ENCODE results near the gene ARRB1. TPM values are rescaled to one million over a fixed set of nuclear protein-coding genes. Genes with fewer than 3 reads are reported as not detected.

The ARRB1 gene
- total RNA-seq, result 40.1 TPM in 2 replicates

DNA sequence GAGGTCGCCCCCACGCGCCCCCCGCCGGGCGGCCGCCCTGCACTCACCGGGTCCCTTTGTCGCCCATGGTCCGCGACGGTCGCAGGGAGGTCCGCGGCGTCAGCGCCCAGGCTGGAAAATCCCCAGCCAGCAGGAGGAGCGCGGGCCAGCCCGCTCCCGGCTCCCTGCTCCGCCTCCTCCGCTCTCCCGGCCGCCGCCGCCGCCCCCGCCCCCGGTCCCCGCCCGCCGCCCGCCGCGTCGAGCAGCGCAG lies at the start of gene ARRB1:
Gene ARRB1, minus strand, starts transcription at position 121 of the 250 bp plus-strand sequence. Its CDS starts 54 bp downstream, at position 67.

DNA sequence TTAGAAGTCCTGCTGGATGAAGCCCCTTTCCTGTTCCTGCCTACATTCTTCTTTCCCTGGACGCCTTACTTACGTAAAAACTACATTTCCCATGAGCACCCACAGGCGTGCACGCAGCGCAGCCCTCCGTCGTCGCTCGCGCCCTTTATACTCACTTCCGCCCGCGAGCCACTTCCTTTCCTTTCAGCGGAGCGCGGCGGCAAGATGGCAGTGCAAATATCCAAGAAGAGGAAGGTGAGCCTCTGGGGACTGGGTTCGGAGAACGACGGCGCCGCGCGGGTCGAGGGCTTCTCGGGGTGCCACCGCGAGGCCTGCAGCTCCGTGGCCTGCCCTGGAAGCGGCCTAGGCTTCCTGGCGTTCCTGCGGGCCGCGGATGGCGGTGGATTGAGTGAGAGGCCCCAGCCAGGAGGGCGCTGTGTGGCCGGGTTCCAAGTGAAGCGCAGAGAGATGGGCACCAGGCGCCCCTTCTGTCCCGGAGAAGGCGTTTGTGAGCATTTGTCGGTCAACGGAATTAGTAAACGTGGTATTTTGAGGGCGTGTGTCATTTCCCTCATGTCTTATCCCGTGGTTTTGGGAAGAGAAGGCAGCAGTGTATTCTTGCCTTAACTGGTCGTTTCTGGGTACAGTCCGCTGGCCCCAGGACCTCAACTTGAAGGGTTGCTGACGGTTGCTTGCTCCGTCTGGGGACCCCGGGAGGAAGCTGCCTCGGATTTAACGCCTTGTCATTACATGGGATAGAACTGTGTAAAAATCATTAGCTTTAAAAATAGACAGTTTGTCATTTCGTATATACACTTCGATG lies 48.1 kb upstream of the ARRB1 start, which contains the start of gene RPS3:
Gene RPS3, plus strand, starts transcription at position 175 of the 802 bp plus-strand sequence. Its CDS starts 30 bp downstream, at position 205.

DNA sequence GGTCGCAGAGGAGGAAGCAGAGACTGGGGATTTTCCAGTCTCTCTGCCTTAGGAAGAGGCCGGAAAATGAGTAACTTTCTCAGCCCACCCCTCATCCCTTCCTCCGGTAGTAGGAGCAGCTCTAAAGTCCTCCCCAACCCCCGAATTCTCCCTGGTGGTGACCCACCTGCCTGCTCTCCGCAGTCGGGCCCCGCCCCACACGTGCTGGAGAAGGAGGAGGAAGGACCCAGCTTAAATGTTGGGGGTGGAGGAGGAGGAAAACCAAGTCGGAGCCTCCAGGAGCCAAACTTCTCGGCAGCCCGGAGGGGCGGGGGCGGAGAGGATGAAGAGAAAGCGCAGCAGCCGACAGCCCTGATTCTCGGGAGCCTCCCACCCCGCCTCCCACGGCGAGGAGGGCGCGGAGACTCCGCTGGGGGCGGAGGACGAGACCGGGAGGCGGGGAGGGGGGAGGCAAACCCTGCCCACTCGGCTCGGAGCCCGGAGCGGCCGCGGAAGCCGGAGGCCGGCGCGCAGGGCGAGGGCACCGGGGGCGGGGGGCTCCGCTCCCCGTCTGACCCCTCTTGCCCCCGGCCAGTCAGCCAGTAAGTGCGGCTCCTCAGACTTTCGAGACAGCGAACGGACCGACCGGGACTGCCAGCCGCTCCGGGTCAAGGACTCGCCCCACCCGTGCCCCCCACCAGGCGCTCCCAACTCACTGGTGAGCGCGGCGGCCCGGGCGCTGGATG lies 111.0 kb downstream of the ARRB1 start, which contains the start of gene TPBGL:
Gene TPBGL, plus strand, starts transcription at position 464 of the 725 bp plus-strand sequence. CDS start 276 bp downstream, outside the sequence.

Small RNA genes within 50 kb of the gene (small RNA-seq; reads per million reads assigned to genes)
- not detected for gene MIR326
- gene SNORD15A, result not detected

Other genes starting within 250 kb of the ARRB1 start
- gene SLCO2B1, start 200.6 kb downstream of the ARRB1 start, total RNA-seq, result 0.59 TPM in 1 of 2 replicates, not detected in the other
- gene TPBGL, start 110.9 kb downstream of the ARRB1 start, total RNA-seq, result under 0.01 TPM in 1 of 2 replicates, not detected in the other
- 1,259 and 2,700 TPM in 2 replicates for gene RPS3, start 47.9 kb upstream of the ARRB1 start, total RNA-seq
- 1.4 and 3.7 TPM in 2 replicates for gene KLHL35, start 81.5 kb upstream of the ARRB1 start, total RNA-seq
- gene GDPD5, start 174.3 kb upstream of the ARRB1 start, total RNA-seq, result 2.3 and 4.0 TPM in 2 replicates
- 548 and 810 TPM in 2 replicates for gene SERPINH1, start 210.6 kb upstream of the ARRB1 start, total RNA-seq